ENCODE data around the gene CHRM2. TPM values are rescaled to one million over a fixed set of nuclear protein-coding genes. Genes with fewer than 3 reads are reported as not detected.

Gene CHRM2
- total RNA-seq, 1 experiment from 2014 or later, result not detected

DNA sequence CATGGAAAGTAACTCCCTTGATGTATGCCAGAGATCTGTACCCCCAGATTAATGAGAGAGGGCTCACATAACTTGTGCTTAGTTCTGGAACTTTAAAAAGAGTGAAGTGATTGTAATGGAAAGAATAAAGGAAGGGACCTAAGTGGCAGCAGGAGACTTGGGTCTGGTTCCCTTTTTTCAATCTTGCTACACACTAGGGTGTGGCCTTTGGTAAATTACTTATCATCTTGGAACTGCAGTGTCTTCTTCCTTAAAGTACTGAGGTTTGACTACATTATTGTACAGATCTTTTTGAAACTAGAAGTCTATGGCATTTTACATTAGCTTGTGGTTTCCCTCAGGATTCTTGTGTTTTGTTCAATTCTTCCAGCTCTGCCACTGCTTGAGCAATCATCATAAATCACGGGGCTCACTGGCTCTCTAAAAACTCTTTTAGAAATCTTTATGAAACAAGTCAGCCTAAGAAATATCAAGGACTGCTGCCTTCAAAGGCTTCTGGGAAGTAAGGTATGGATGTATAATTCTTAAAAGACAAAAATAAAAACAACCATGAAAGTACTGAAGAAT, 22.5 kb upstream of the CHRM2 start:
- no peak for ATAC-seq
- H2AFZ ChIP-seq (ENCODE audit: low read depth, low read length, poor library complexity, severe bottlenecking), result no peak overlapping the region
- no peaks in the 10 kb centered on the region for H3K4me1 ChIP-seq (ENCODE audit: control insufficient read depth in 1 of 2, insufficient read depth in 2 of 2, low read length in 2 of 2)
- TF ChIP-seq, protein P1, sequence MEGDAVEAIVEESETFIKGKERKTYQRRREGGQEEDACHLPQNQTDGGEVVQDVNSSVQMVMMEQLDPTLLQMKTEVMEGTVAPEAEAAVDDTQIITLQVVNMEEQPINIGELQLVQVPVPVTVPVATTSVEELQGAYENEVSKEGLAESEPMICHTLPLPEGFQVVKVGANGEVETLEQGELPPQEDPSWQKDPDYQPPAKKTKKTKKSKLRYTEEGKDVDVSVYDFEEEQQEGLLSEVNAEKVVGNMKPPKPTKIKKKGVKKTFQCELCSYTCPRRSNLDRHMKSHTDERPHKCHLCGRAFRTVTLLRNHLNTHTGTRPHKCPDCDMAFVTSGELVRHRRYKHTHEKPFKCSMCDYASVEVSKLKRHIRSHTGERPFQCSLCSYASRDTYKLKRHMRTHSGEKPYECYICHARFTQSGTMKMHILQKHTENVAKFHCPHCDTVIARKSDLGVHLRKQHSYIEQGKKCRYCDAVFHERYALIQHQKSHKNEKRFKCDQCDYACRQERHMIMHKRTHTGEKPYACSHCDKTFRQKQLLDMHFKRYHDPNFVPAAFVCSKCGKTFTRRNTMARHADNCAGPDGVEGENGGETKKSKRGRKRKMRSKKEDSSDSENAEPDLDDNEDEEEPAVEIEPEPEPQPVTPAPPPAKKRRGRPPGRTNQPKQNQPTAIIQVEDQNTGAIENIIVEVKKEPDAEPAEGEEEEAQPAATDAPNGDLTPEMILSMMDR (IDR thresholded peaks at IDR 0.05 in 2 of 3, conservative IDR thresholded peaks at IDR 0.05 in 1 of 3; ENCODE audit: borderline replicate concordance in 1 of 3, insufficient read depth in 1 of 3, low read depth in 2 of 3, low read length in 2 of 3), result no peak
- no peak for TF ChIP-seq SP1 (IDR thresholded peaks at IDR 0.05; ENCODE audit: low read depth)
- TF ChIP-seq ZFX (IDR thresholded peaks at IDR 0.05), result no peak
- no peak for TF ChIP-seq CEBPB (IDR thresholded peaks at IDR 0.05; ENCODE audit: low read depth)
- no peak for TF ChIP-seq EZH2 (IDR thresholded peaks at IDR 0.05)
- no peak for TF ChIP-seq SIN3A (IDR thresholded peaks at IDR 0.05; ENCODE audit: low read depth)
- TF ChIP-seq TCF7L2 (IDR thresholded peaks at IDR 0.05; ENCODE audit: borderline replicate concordance, extremely low read depth, insufficient read depth, insufficient read length), result no peak
- TF ChIP-seq, protein P2, sequence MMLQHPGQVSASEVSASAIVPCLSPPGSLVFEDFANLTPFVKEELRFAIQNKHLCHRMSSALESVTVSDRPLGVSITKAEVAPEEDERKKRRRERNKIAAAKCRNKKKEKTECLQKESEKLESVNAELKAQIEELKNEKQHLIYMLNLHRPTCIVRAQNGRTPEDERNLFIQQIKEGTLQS (IDR thresholded peaks at IDR 0.05), result no peak
- no peak for TF ChIP-seq ZNF274 (IDR thresholded peaks at IDR 0.05; ENCODE audit: low read depth, low read length)
- no peak for TF ChIP-seq JUND (IDR thresholded peaks at IDR 0.05)
- TF ChIP-seq SRF (IDR thresholded peaks at IDR 0.05; ENCODE audit: low read depth), result no peak
- TF ChIP-seq POLR2A (IDR thresholded peaks at IDR 0.05; ENCODE audit: borderline replicate concordance, extremely low read depth, insufficient read depth, insufficient read length), result no peak
- TF ChIP-seq, protein P3, sequence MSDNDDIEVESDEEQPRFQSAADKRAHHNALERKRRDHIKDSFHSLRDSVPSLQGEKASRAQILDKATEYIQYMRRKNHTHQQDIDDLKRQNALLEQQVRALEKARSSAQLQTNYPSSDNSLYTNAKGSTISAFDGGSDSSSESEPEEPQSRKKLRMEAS (IDR thresholded peaks at IDR 0.05), result no peak
- no peak for TF ChIP-seq RAD21 (IDR thresholded peaks at IDR 0.05; ENCODE audit: low read depth)
- TF ChIP-seq EGR1 (IDR thresholded peaks at IDR 0.05; ENCODE audit: low read depth), result no peak
- TF ChIP-seq, protein P4, sequence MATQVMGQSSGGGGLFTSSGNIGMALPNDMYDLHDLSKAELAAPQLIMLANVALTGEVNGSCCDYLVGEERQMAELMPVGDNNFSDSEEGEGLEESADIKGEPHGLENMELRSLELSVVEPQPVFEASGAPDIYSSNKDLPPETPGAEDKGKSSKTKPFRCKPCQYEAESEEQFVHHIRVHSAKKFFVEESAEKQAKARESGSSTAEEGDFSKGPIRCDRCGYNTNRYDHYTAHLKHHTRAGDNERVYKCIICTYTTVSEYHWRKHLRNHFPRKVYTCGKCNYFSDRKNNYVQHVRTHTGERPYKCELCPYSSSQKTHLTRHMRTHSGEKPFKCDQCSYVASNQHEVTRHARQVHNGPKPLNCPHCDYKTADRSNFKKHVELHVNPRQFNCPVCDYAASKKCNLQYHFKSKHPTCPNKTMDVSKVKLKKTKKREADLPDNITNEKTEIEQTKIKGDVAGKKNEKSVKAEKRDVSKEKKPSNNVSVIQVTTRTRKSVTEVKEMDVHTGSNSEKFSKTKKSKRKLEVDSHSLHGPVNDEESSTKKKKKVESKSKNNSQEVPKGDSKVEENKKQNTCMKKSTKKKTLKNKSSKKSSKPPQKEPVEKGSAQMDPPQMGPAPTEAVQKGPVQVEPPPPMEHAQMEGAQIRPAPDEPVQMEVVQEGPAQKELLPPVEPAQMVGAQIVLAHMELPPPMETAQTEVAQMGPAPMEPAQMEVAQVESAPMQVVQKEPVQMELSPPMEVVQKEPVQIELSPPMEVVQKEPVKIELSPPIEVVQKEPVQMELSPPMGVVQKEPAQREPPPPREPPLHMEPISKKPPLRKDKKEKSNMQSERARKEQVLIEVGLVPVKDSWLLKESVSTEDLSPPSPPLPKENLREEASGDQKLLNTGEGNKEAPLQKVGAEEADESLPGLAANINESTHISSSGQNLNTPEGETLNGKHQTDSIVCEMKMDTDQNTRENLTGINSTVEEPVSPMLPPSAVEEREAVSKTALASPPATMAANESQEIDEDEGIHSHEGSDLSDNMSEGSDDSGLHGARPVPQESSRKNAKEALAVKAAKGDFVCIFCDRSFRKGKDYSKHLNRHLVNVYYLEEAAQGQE (IDR thresholded peaks at IDR 0.05; ENCODE audit: low read depth), result no peak
- no peak for TF ChIP-seq CBX3 (IDR thresholded peaks at IDR 0.05; ENCODE audit: low read depth)
- no peak for TF ChIP-seq EZH2phosphoT487 (IDR thresholded peaks at IDR 0.05; ENCODE audit: borderline replicate concordance)
- TF ChIP-seq ELF1 (IDR thresholded peaks at IDR 0.05; ENCODE audit: borderline replicate concordance, low read depth), result no peak
- no peak for TF ChIP-seq YY1 (IDR thresholded peaks at IDR 0.05; ENCODE audit: extremely low read depth, insufficient replicate concordance, low read depth, low read length)
- no peak overlapping the region for H3K9ac ChIP-seq (ENCODE audit: low read length)
- ChIA-PET CTCF (no interaction called here), POLR2A (no interaction called here), RAD21 (ENCODE audit: low non-redundant PET in 1 of 2, low total read pairs in 2 of 2, uncharacterized antibody in 2 of 2, unreplicated experiment in 2 of 2) (no interaction called here)
- no peak overlapping the region for H3K4me3 ChIP-seq (replicated peaks in 1 of 2; ENCODE audit: low read depth in 1 of 2, low read length in 2 of 2)
- no peaks in the 10 kb centered on the region for H3K79me2 ChIP-seq (ENCODE audit: insufficient read depth, low read length)
- no peak overlapping the region for H3K27ac ChIP-seq (ENCODE audit: low read depth, low read length)
- intact Hi-C loops (cut with micrococcal nuclease), result no loop called here
- H3K4me2 ChIP-seq (ENCODE audit: low read length), result no peak overlapping the region
- H3K27me3 ChIP-seq (ENCODE audit: insufficient read depth, low read length), result no peaks in the 10 kb centered on the region
- BruUV-seq (replicated peaks), result no TSS peak
- no peak for DNase-seq (ENCODE audit: low read depth, low spot score)
- no peaks in the 10 kb centered on the region for H3K36me3 ChIP-seq (ENCODE audit: control insufficient read depth in 1 of 2, insufficient read depth in 2 of 2, low read length in 2 of 2)
- H3K9me2 ChIP-seq (ENCODE audit: insufficient read depth), result no peaks in the 10 kb centered on the region
- H4K20me1 ChIP-seq (ENCODE audit: insufficient read depth), result no peaks in the 10 kb centered on the region
- peaks cover 15 to 17% of the 10 kb centered on the region in 2 experiments; a peak in 3 of 4 replicates for H3K9me3 ChIP-seq (ENCODE audit: control insufficient read depth in 1 of 2, insufficient read depth in 1 of 2, low read depth in 1 of 2, low read length in 2 of 2)
